NCI-H1105 treated with DMSO at 0.1 percent for 48 hours (cell line): ENCODE data around the gene PIGL.

Experiments
- DNase-seq: peaks from one replicate; lab custom pipeline; 2025; lab: John Stamatoyannopoulos, UW

The PIGL gene

GRCh38 chr17:16353317-16354174, 136.5 kb downstream of the PIGL start, which contains the start of gene CENPV:
Gene CENPV (minus strand): TSS chr17:16353469. CDS start chr17:16353436, 33 bp downstream.
- DNase-seq = no peak

DNA sequence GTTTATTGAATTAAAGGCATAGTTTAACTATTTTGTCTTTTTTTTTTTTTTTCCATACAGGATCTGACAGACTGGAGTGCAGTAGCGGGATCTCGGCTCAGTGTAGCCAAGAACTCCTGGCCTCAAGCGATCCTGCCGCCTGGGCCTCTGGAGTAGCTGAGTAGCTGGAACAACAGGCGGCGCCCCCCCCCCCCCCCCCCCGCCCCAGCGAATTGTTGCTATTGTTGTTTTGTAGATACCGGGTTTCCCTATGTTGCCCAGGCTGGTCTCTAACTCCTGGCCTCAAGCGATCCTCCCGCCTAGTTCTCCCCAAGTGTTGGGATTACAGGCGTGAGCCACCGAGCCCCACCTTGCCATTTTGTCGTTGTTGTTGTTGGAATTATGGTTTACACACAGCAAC, 137.6 kb downstream of the PIGL start:
- DNase-seq = no peak

GRCh38 chr17:16358394-16358793, 141.4 kb downstream of the PIGL start:
- DNase-seq = no peak

GRCh38 chr17:16361874-16362273, 144.9 kb downstream of the PIGL start:
- DNase-seq = no peak

GRCh38 chr17:16363749-16364536, 146.9 kb downstream of the PIGL start:
- DNase-seq = peak; percentile 83

DNA sequence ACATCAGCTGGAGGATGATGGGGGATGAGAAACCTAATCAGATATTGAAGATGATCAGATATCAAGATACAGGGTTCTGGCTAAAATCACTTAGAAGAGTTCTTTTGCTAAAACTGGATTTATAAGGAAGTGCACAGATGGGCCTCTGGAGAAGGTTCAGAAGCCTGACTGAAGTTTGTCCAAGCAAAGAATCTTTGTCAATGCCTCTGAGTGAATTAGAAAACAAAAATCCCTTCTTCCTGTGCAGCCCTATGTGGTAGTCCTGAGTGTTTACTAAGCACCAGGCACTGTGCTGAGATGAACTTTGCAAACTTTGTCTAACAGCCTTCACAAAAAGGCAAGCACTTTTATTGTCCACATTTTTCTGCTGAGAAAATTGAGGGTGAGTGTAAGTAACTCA, 147.6 kb downstream of the PIGL start:
- no peak for DNase-seq

DNA sequence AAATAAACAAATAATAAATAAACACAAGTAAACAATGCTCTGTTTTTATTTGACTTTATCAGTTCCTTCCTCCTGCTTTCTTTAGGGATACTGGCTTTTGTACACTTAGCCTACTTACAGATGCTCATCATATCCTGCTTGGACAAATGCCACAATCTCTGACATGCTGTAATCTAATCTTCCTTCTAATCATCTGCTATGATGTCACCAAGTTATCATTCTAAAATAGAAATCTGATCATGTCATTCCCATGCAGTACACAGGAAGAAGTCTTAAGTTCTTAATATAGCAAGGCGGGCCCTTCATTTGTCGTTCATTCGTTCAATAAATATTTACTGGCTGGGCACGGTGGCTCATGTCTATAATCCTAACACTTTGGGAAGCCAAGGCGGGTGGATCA, 154.7 kb downstream of the PIGL start:
- no peak for DNase-seq

DNA sequence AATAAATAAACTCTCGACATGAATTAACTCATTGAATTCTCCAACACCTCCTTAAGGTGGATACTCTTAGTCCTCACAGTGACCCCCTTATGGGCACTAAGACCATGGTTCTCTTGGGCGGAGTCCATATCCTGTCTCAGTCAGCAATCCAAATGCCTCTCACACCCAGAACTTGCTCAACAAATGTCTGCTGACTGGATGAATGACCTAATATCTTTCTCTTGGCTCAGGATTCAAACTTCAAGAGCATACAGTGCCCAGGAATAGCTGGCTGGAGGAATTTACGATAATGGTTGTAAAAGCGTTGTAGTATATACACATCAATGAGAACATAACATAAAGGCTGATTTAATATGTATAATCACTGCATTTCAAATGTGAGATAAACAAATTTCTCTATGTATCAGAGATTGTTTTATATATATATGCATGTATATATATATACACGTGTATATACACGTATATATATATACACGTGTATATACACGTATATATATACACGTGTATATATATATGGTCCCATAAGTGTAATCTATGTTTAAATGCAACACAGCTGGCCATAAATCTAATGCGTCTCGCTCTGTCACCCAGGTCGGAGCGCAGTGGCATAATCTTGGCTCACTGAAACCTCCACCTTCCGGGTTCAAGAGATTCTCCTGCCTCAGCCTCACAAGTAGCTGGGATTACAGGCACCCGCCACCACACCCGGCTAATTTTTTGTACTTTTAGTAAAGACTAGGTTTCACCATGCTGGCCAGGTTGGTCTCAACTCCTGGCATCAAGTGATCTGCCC, 157.3 kb downstream of the PIGL start:
- DNase-seq = no peak
